K562 (cell line): ENCODE measurements around the gene NVL. TPM values are rescaled to one million over a fixed set of nuclear protein-coding genes. Genes with fewer than 3 reads are reported as not detected.

Experiments used
- ARHGAP35 ChIP-seq: fragments of 450-650 bp; IDR thresholded peaks from 2 replicates; pipeline ENCODE4 v1.6.1; 2018; ENCODE audit not compliant: partially characterized antibody
- C11orf30 ChIP-seq: fragments of 450-650 bp; IDR thresholded peaks from 2 replicates; pipeline ENCODE4 v1.6.1; 2016; ENCODE audit warnings: low read depth, mild to moderate bottlenecking
- CBX1 ChIP-seq: sonication (generic); IDR thresholded peaks from 2 replicates; pipeline ENCODE4 v1.6.1; 2016; ENCODE audit warnings: antibody characterized with exemption, low read depth, mild to moderate bottlenecking
- HNRNPLL ChIP-seq: fragments of 200-400 bp; formaldehyde crosslinking; IDR thresholded peaks from 2 replicates; pipeline ENCODE4 v1.6.1; 2017; ENCODE audit warnings: low read length, low read depth, mild to moderate bottlenecking; ENCODE audit not compliant: poor library complexity, severe bottlenecking
- JUND ChIP-seq, 2 experiments: IDR thresholded peaks; 2 replicates in 1 of 2; 3 replicates in 1 of 2; pipeline ENCODE4 v1.6.1; 2011; ENCODE audit warnings: borderline replicate concordance in 2 of 2, low read depth in 2 of 2, low read length in 2 of 2, improper control_type of control experiment in 1 of 2, missing biosample characterization in 1 of 2, missing genetic modification characterization in 1 of 2, missing genetic modification reagents in 1 of 2
- POLR2AphosphoS2 ChIP-seq: IDR thresholded peaks from 2 replicates; pipeline ENCODE4 v1.6.1; 2012; ENCODE audit warnings: low read length, improper control_type of control experiment
- RFX1 ChIP-seq: fragments of 450-650 bp; IDR thresholded peaks from 2 replicates; pipeline ENCODE4 v1.6.1; 2016; ENCODE audit warnings: mild to moderate bottlenecking, moderate library complexity
- SMARCA4 ChIP-seq: fragments of 450-650 bp; IDR thresholded peaks from 2 replicates; pipeline ENCODE4 v1.6.1; 2016
- SREBF2 ChIP-seq: sonication (generic); formaldehyde crosslinking; IDR thresholded peaks from 2 replicates; pipeline ENCODE4 v1.4.0; 2020; ENCODE audit warnings: mild to moderate bottlenecking, missing genetic modification reagents
- ZKSCAN1 ChIP-seq: fragments of 150-350 bp; IDR thresholded peaks from 2 replicates; pipeline ENCODE4 v1.6.1; 2016; ENCODE audit warnings: low read depth, low read length
- ZNF384 ChIP-seq: IDR thresholded peaks from 2 replicates; pipeline ENCODE4 v1.6.1; 2012; ENCODE audit warnings: low read depth, low read length, improper control_type of control experiment
- ZNF707 ChIP-seq: fragments of 250-450 bp; sonication (Bioruptor Pico); conservative IDR thresholded peaks from 2 replicates; pipeline ENCODE4 v1.8.0; 2022; ENCODE audit warnings: inconsistent platforms, mild to moderate bottlenecking, moderate library complexity
- polyA plus RNA-seq, 8 experiments: library from polyadenylated mRNA; depleted of rRNA in 4 of 8; stranded (reverse) in 5 of 8; unstranded in 3 of 8; fragments of >200 nt; fragmentation: Nextera tagmentation in 2 of 8; fragmentation: Illumina TruSeq in 1 of 8; extraction: Ambion mirVana in 2 of 8; extraction: Trizol in 1 of 8; gene quantifications; 2 replicates each; pipeline versions ENCODE4 v1.2.1 to v1.2.3, GENCODE V29; 2011 to 2014; ENCODE audit warnings: inconsistent platforms in 1 of 8, missing spikeins in 1 of 8
- total RNA-seq, 7 experiments: library from RNA; depleted of rRNA in 6 of 7; stranded (reverse); fragments of >200 nt in 6 of 7; fragmentation: Illumina TruSeq in 2 of 7; extraction: Trizol in 2 of 7; gene quantifications; 2 replicates each; pipeline versions ENCODE4 v1.2.1 to v1.2.3, GENCODE V29; 2011 to 2021; ENCODE audit warnings: low replicate concordance in 1 of 7
- TF ChIP-seq, protein P1 (sequence below): sonication (generic); formaldehyde crosslinking; IDR thresholded peaks from 2 replicates; pipeline ENCODE4 v1.4.0; 2020; ENCODE audit warnings: mild to moderate bottlenecking, missing genetic modification reagents
- TF ChIP-seq, protein P2 (sequence below): sonication (generic); formaldehyde crosslinking; IDR thresholded peaks from 2 replicates; pipeline ENCODE4 v1.8.0; 2022; ENCODE audit warnings: mild to moderate bottlenecking, missing genetic modification reagents
- TF ChIP-seq, protein P3 (sequence below): fragments of 450-650 bp; formaldehyde crosslinking; IDR thresholded peaks from 2 replicates; pipeline ENCODE4 v1.4.0; 2020; ENCODE audit warnings: mild to moderate bottlenecking, moderate library complexity
- TF ChIP-seq, protein P4 (sequence below): fragments of 250-450 bp; sonication (Bioruptor Pico); IDR thresholded peaks from 2 replicates; pipeline ENCODE4 v1.4.0; 2020; ENCODE audit warnings: mild to moderate bottlenecking, moderate library complexity, borderline replicate concordance
- TF ChIP-seq, protein P5 (sequence below): sonication (generic); formaldehyde crosslinking; IDR thresholded peaks from 2 replicates; pipeline ENCODE4 v1.9.0; 2022; ENCODE audit warnings: mild to moderate bottlenecking, missing genetic modification reagents

NVL gene
- total and polyA plus RNA-seq, 9 of the 15 experiments (the other 6 are each of a cell fraction or from before 2014, with no cell fraction given): 32.5 to 86.6 (median 62.9) TPM

DNA sequence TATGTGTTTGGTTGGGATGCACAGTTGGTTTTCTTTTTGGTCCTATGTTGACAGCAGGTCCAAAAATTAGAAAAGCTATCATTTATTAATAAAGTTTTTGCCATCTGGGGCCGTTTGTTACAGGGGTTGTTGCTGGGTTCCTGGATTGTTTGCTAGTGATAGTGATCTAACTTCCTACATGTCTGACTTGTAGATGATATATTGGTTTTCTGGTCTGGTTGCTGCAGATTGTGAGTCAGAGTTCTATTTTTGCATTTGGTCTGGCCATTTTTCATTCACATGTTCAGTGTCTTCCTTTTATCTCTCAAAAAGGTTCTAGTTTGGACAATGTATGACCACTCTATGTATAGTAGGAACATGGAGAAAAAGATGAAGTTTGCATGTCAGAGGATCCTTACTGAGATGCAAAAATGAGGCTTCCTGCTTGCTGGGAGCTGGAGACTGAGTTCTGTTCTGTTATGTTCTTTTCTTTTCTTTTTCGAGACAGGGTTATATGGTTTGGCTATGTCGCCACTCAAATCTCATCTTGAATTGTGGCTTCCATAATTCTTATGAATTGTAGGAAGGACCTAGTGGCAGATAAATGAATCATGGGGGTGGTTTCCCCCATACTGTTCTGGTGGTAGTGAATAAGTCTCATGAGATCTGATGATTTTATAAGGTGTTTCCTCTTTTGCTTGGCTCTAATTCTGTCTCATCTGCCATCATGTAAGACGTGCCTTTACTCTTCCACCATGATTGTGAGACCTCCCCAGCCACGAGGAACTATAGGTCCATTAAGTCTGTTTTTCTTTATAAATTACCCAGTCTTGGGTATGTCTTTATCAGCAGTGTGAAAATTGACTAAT is 4.2 kb upstream of the NVL start (continued):
- TF ChIP-seq, protein P1, sequence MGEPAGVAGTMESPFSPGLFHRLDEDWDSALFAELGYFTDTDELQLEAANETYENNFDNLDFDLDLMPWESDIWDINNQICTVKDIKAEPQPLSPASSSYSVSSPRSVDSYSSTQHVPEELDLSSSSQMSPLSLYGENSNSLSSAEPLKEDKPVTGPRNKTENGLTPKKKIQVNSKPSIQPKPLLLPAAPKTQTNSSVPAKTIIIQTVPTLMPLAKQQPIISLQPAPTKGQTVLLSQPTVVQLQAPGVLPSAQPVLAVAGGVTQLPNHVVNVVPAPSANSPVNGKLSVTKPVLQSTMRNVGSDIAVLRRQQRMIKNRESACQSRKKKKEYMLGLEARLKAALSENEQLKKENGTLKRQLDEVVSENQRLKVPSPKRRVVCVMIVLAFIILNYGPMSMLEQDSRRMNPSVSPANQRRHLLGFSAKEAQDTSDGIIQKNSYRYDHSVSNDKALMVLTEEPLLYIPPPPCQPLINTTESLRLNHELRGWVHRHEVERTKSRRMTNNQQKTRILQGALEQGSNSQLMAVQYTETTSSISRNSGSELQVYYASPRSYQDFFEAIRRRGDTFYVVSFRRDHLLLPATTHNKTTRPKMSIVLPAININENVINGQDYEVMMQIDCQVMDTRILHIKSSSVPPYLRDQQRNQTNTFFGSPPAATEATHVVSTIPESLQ (CRISPR knock-in tag): no peak
- TF ChIP-seq, protein P2, sequence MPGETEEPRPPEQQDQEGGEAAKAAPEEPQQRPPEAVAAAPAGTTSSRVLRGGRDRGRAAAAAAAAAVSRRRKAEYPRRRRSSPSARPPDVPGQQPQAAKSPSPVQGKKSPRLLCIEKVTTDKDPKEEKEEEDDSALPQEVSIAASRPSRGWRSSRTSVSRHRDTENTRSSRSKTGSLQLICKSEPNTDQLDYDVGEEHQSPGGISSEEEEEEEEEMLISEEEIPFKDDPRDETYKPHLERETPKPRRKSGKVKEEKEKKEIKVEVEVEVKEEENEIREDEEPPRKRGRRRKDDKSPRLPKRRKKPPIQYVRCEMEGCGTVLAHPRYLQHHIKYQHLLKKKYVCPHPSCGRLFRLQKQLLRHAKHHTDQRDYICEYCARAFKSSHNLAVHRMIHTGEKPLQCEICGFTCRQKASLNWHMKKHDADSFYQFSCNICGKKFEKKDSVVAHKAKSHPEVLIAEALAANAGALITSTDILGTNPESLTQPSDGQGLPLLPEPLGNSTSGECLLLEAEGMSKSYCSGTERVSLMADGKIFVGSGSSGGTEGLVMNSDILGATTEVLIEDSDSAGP (CRISPR knock-in tag): no peak
- TF ChIP-seq, protein P3, sequence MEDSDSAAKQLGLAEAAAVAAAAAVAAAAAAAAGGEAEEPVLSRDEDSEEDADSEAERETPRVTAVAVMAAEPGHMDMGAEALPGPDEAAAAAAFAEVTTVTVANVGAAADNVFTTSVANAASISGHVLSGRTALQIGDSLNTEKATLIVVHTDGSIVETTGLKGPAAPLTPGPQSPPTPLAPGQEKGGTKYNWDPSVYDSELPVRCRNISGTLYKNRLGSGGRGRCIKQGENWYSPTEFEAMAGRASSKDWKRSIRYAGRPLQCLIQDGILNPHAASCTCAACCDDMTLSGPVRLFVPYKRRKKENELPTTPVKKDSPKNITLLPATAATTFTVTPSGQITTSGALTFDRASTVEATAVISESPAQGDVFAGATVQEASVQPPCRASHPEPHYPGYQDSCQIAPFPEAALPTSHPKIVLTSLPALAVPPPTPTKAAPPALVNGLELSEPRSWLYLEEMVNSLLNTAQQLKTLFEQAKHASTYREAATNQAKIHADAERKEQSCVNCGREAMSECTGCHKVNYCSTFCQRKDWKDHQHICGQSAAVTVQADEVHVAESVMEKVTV: 0 out of 2 replicates have a peak, but pooled peaks have one; percentile 8
- TF ChIP-seq, protein P4, sequence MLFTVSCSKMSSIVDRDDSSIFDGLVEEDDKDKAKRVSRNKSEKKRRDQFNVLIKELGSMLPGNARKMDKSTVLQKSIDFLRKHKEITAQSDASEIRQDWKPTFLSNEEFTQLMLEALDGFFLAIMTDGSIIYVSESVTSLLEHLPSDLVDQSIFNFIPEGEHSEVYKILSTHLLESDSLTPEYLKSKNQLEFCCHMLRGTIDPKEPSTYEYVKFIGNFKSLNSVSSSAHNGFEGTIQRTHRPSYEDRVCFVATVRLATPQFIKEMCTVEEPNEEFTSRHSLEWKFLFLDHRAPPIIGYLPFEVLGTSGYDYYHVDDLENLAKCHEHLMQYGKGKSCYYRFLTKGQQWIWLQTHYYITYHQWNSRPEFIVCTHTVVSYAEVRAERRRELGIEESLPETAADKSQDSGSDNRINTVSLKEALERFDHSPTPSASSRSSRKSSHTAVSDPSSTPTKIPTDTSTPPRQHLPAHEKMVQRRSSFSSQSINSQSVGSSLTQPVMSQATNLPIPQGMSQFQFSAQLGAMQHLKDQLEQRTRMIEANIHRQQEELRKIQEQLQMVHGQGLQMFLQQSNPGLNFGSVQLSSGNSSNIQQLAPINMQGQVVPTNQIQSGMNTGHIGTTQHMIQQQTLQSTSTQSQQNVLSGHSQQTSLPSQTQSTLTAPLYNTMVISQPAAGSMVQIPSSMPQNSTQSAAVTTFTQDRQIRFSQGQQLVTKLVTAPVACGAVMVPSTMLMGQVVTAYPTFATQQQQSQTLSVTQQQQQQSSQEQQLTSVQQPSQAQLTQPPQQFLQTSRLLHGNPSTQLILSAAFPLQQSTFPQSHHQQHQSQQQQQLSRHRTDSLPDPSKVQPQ (CRISPR knock-in tag): no peak
- no peak for TF ChIP-seq C11orf30
- TF ChIP-seq ZKSCAN1: no peak
- TF ChIP-seq CBX1: no peak
- TF ChIP-seq, protein P5, sequence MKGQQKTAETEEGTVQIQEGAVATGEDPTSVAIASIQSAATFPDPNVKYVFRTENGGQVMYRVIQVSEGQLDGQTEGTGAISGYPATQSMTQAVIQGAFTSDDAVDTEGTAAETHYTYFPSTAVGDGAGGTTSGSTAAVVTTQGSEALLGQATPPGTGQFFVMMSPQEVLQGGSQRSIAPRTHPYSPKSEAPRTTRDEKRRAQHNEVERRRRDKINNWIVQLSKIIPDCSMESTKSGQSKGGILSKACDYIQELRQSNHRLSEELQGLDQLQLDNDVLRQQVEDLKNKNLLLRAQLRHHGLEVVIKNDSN (CRISPR knock-in tag): no peak
- no peak for TF ChIP-seq ZNF384
- TF ChIP-seq ARHGAP35: no peak
- TF ChIP-seq SMARCA4: peak; percentile 93
- peak; percentile 54 for TF ChIP-seq RFX1
- TF ChIP-seq JUND (IDR thresholded peaks at IDR 0.05; ENCODE audit: borderline replicate concordance, low read depth, low read length): peak; percentile 93
- TF ChIP-seq JUND (tag; IDR thresholded peaks at IDR 0.05; ENCODE audit: borderline replicate concordance, low read depth, low read length): peak; percentile 92; the same call in 2 of the 3 replicates
- no peak for TF ChIP-seq SREBF2 (CRISPR knock-in tag)
- TF ChIP-seq HNRNPLL: no peak
- TF ChIP-seq ZNF707: no peak
- no peak for TF ChIP-seq POLR2AphosphoS2
